Measurements from ENCODE around the gene TTF2. TPM values are rescaled to one million over a fixed set of nuclear protein-coding genes. Genes with fewer than 3 reads are reported as not detected.

The TTF2 gene
- total and polyA plus RNA-seq, 9 of the 15 experiments (the other 6 are each of a cell fraction or from before 2014, with no cell fraction given), result 9.4 to 71.1 (median 42.1) TPM

DNA sequence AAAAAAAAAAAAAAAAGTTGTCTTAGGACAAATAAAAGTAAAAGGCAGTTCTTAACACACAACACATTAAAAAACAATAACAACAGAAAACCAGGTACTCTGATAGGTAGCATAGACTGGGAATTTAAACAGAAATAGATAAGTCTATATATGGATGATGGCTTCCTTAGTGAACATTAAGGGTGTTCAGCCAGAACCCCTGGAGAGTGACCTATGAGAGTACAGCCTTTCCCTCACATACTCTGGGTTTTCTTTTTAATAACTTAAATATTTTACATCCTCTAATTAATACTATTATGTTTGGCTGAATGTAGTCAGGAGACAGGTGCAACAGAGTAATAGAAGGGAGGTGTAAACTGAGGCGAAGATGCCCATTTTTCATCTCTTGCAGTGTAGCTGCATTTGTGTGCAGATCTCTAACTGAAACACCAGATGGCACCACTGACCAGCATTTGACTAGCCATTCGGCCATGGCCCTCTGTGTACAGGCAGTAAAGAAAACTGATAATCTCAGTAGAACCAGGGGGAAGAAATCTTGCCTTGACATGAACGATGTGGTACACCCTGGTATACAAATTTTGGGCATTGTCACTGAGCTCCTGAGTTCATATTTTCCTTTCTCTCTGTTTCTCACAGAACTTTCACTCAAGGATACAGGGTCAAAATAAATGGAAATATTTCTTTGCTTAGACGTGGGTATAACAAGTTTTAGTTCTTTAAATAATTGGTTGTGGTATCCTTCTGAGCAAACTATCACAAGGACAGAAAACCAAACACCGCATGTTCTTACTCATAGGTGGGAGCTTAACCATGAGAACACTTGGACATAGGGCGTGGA is 7.6 kb downstream of the TTF2 start:
- peaks cover 77% of the 10 kb centered on the region for H3K36me3 ChIP-seq (ENCODE audit: control insufficient read depth, insufficient read depth, low read length)
- in situ Hi-C loops (cut with MboI), result no loop called here
- 66% methylated on average over 6 of the region's 6 CpGs for WGBS (ENCODE audit: insufficient coverage, low coverage, missing lambda C conversion rate)
- no peak for TF ChIP-seq ZNF445 (CRISPR knock-in tag; IDR thresholded peaks at IDR 0.05; ENCODE audit: low read depth)
- TF ChIP-seq PHB2 (IDR thresholded peaks at IDR 0.05; ENCODE audit: low read depth), result no peak
- no peak for TF ChIP-seq NBN (IDR thresholded peaks at IDR 0.05; ENCODE audit: low read depth)
- TF ChIP-seq, protein P1, sequence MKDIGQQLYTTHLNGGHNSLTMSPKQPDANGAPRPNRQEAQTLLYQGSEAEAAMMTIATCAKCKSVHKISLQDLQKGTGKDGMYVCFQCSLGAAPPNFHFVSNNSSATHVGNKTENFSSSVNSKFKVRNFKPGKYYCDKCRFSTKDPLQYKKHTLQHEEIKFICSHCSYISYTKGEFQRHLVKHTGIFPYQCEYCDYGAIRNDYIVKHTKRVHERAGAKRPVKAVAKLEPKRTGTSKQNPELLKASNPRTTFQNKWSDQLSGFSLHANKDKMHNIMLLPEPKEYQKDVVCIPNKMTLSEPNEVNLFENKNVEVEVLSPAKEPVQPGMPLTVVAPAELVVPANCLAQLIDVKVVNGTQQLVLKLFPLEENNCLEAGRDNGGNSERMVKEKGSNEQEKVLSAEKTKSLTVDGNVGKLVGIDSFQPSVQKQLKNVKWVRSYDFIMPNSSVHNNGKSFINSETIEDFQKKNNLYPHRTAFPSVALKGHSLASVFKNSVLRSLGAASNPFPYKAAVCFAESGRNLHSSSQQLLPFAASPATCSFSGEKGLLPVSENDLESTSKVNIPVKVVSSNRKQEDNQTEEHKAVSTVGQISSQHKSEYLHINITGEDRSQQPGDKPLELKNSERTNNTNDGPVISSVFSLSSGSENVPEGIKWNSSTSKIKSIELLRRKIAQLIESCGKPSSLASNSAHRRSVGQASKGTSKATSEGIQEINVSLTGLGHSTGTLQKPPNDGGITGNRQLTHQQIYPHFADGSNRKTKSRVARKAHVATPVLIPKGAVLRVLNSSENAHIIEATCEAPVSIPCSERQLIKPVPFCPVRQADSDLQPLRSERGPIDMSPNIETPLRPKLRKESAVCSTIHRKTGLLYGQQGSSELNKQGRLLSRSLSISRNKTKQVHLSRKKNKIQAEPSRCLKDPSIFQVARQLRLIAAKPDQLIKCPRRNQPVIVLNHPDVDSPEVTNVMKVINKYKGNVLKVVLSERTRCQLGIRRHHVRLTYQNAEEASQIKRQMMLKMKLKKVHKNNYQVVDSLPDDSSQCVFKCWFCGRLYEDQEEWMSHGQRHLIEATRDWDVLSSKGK (CRISPR knock-in tag; IDR thresholded peaks at IDR 0.05), result no peak
- TF ChIP-seq, protein P2, sequence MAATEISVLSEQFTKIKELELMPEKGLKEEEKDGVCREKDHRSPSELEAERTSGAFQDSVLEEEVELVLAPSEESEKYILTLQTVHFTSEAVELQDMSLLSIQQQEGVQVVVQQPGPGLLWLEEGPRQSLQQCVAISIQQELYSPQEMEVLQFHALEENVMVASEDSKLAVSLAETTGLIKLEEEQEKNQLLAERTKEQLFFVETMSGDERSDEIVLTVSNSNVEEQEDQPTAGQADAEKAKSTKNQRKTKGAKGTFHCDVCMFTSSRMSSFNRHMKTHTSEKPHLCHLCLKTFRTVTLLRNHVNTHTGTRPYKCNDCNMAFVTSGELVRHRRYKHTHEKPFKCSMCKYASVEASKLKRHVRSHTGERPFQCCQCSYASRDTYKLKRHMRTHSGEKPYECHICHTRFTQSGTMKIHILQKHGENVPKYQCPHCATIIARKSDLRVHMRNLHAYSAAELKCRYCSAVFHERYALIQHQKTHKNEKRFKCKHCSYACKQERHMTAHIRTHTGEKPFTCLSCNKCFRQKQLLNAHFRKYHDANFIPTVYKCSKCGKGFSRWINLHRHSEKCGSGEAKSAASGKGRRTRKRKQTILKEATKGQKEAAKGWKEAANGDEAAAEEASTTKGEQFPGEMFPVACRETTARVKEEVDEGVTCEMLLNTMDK (IDR thresholded peaks at IDR 0.05; ENCODE audit: borderline replicate concordance, insufficient read depth, low read depth, low read length, poor library complexity, severe bottlenecking), result no peak
- no peak for TF ChIP-seq ELF4 (CRISPR knock-in tag; IDR thresholded peaks at IDR 0.05)
- no peak for TF ChIP-seq CBFA2T3 (IDR thresholded peaks at IDR 0.05)
- TF ChIP-seq HDAC3 (IDR thresholded peaks at IDR 0.05; ENCODE audit: borderline replicate concordance, partially characterized antibody), result no peak
- peak; percentile 31; the same call in 1 of the 2 replicates for TF ChIP-seq MAFK (IDR thresholded peaks at IDR 0.05; ENCODE audit: low read length)
- TF ChIP-seq, protein P3, sequence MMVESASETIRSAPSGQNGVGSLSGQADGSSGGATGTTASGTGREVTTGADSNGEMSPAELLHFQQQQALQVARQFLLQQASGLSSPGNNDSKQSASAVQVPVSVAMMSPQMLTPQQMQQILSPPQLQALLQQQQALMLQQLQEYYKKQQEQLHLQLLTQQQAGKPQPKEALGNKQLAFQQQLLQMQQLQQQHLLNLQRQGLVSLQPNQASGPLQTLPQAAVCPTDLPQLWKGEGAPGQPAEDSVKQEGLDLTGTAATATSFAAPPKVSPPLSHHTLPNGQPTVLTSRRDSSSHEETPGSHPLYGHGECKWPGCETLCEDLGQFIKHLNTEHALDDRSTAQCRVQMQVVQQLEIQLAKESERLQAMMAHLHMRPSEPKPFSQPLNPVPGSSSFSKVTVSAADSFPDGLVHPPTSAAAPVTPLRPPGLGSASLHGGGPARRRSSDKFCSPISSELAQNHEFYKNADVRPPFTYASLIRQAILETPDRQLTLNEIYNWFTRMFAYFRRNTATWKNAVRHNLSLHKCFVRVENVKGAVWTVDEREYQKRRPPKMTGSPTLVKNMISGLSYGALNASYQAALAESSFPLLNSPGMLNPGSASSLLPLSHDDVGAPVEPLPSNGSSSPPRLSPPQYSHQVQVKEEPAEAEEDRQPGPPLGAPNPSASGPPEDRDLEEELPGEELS (CRISPR knock-in tag; IDR thresholded peaks at IDR 0.05; ENCODE audit: borderline replicate concordance), result no peak
- TF ChIP-seq CC2D1A (IDR thresholded peaks at IDR 0.05), result peak; percentile 41; the same call in 1 of the 2 replicates

More for the DNA sequence above, 7.6 kb downstream of the TTF2 start:
- peak; percentile 84 for FAIRE-seq
- H3K4me1 ChIP-seq (replicated peaks in 1 of 2; ENCODE audit: control insufficient read depth in 2 of 2, insufficient read depth in 2 of 2, low read length in 2 of 2), result no peaks in the 10 kb centered on the region; a peak in 1 of 5 replicates
- H3K79me2 ChIP-seq (ENCODE audit: control insufficient read depth, insufficient read depth, low read length), result peaks cover 25% of the 10 kb centered on the region; the same call in 2 of the 3 replicates
- H3K4me2 ChIP-seq (ENCODE audit: insufficient read depth, low read length), result no peak overlapping the region
- H3K27me3 ChIP-seq (ENCODE audit: control insufficient read depth in 2 of 2, insufficient read depth in 2 of 2, low read length in 2 of 2), result no peaks in the 10 kb centered on the region
- H3K4me3 ChIP-seq, result no peak overlapping the region
- ChIA-PET POLR2A (interaction anchor here (0.6 to 2.5 kb wide), 10 partner anchors 10 to 217 kb away, joined by 3 to 9 read pairs (median 3); no protein-coding TSS in a partner anchor), CTCF (ENCODE audit: low intra/inter-chr PET ratio) (interaction anchor here (0.6 to 4.5 kb wide), 10 partner anchors 25 to 828 kb away, joined by 3 to 44 read pairs (median 4); no protein-coding TSS in a partner anchor)
- H3K9me1 ChIP-seq (ENCODE audit: control insufficient read depth, insufficient read depth, low read length), result no peaks in the 10 kb centered on the region
- no TSS peak for BruUV-seq (replicated peaks)
- H3K9ac ChIP-seq (ENCODE audit: insufficient read depth in 1 of 2, low read depth in 2 of 2, low read length in 2 of 2), result no peak overlapping the region
- DNase-seq (ENCODE audit: extremely low read depth in 1 of 4, low spot score in 3 of 4), result peak; percentile 47 to 76 (median 61)
- intact Hi-C loops (cut with micrococcal nuclease), result loop anchor here (1.0 to 10.0 kb wide), 4 partner anchors 61 to 827 kb away; no protein-coding TSS in a partner anchor
- H2AFZ ChIP-seq (ENCODE audit: low read depth, low read length), result no peak overlapping the region
- H3K9me3 ChIP-seq (replicated peaks; ENCODE audit: control insufficient read depth, insufficient read depth, low read depth, low read length), result no peaks in the 10 kb centered on the region
- H4K20me1 ChIP-seq (replicated peaks; ENCODE audit: control insufficient read depth, insufficient read depth, low read length), result 0 out of 2 replicates have a peak, but pooled peaks cover 6% of the 10 kb centered on the region
- H3K27ac ChIP-seq (ENCODE audit: extremely low read depth, low read depth, low read length), result no peak overlapping the region
- ATAC-seq, result peak; percentile 96

All from K562 (cell line).